Activated CD4-positive, alpha-beta T cell treated with anti-CD3 and anti-CD28 coated beads, Interleukin-2, Interleukin-4, amounts not matched to agents 100 ng/mL and 50 ng/mL, durations not matched to agents 16 hours and 8 hours (primary cell): ENCODE measurements around the gene SYNJ2.
A peak's percentile ranks its signal among the peaks of the same experiment; 100 is the strongest.

Source experiments
- DNase-seq: peaks from one replicate; pipeline ENCODE4 v3.0.0-alpha.2; 2020; ENCODE audit warnings: low spot score

SYNJ2 gene

DNA sequence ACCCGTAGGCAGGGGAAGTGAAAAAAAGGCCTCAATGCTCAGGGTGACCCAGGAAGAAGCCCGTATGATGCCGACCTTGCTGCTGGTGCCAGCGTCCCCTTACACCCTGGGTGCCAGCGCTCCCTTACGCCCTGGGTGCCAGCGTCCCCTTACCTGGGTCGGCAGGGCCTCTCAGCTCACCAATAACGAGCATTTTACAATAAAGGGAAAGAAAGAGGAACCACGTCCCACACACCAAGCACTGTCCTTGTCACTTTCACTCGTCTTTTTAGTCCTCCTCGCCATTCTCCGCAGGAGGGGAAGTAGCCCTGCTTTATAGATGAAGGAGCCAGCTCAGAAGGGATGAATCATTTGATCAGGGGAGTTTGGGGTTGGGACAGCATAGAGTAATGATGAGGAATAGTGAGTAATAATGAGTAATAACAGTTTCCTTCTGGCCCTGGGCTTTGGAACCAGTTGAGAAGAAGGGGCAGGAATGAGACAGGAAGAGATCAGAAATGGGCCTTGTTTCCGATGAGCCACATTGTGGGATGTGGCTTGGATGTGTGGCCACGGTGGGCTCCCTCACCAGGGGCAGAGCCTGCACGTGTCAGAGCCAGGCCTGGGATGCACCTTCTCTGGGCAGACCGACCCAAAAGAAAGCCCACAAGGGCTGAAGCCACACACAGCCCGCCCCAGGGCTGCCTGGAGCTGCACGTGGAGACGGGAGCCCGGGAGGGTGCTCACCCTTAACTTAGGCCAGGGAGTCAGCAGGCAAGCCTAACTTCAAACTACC lies 75.7 kb downstream of the SYNJ2 start:
- peak; percentile 80 for DNase-seq

DNA sequence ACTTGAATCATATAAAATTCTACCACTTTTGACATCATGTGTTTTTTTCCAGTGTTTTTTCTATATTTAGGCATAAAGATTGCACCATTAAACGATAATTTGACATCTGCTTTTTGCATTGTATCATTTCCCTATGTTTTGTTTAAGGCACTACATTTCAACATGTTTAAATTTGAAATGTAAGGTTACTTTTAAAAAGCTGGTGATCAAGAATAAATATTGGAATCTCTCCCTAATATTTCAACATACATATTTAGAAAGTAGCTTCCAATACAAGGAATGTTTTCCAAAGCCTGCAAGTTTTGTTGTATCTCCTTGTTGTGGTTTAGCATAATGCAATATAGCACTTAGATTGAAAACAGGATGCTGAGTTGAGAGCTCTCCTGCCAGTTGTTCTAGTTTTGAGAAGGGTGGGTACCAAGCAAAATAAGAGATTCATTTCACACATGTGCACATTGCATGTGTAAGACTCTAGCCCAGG lies 76.5 kb downstream of the SYNJ2 start:
- peak; percentile 60 for DNase-seq

DNA sequence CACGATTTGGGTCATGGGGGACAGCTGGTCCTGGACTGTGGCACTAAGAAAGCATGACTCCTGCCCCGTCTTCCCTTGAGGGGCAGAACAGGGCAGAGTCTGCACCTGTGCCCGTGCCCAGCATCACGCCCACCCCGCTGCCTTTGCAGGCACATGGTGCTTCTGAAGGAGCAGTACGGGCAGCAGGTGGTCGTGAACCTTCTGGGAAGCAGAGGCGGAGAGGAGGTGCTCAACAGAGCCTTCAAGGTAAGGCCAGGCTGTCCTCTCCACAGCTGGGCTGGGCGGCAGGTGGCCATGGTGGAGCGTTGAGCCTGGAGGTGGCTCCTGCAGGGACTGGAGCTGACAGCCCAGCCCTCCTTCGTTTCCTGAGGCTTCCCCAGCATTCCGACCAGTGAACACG lies 77.4 kb downstream of the SYNJ2 start:
- DNase-seq, result no peak

DNA sequence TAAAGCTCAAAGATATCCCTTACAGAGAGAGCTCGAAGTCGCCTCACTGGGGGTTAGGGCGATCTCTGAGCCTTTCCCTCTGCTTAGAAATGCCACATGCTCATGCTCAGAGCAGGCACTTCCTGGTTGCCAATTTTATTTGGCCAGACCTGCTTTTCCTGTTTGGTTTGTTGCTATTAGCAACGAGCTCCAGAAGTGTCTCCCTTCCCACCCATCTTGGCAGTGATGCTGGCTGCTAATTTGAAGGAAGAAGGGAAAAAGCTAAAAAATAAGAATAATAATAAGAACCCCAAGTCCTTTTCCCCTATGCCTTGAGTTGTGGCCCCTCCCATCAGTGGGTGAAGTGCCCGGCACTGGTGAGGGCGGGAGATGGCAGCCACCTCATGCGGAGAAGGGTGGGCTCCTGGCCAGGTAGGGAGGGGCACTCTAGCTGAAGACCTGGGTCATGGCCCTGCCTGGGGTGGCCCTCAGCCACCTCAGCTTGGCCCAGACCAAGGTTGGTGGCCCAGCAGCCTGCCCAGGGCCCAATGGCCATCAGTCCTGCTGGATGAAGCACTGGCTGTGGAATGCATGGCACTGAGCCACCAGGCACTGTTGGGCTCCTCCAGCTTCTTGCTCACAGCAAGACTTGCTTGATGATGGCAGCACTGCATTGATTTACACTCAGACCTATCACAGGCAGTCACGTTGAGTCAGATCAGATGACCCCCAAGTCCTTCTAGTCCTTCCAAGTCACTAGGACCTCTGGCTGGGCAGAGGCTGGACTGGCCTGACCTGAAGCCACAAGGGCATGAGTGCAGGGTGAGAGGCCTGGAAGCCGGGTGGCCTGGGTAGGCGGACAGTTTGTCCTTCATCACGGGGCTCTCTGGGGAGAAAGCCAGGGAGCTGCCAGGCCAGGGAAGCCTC lies 79.0 kb downstream of the SYNJ2 start:
- DNase-seq, result no peak

DNA sequence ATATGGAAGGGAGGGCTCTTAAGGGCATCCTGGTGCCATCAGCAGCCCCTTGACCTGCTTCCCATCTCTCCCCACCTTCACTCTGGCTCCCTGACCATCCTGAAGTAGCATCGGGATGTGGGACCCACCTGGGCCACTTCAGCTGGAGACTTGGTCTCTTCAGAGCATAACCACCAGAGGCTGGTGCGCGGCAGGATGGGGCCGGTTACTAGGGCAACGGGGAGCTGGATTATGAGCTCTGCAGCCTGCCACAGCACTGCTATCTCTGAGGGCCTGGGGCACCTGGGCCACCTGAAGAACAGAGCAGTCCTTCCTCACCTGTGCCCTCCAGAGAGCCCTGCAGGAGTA lies 79.7 kb downstream of the SYNJ2 start:
- DNase-seq, result no peak

DNA sequence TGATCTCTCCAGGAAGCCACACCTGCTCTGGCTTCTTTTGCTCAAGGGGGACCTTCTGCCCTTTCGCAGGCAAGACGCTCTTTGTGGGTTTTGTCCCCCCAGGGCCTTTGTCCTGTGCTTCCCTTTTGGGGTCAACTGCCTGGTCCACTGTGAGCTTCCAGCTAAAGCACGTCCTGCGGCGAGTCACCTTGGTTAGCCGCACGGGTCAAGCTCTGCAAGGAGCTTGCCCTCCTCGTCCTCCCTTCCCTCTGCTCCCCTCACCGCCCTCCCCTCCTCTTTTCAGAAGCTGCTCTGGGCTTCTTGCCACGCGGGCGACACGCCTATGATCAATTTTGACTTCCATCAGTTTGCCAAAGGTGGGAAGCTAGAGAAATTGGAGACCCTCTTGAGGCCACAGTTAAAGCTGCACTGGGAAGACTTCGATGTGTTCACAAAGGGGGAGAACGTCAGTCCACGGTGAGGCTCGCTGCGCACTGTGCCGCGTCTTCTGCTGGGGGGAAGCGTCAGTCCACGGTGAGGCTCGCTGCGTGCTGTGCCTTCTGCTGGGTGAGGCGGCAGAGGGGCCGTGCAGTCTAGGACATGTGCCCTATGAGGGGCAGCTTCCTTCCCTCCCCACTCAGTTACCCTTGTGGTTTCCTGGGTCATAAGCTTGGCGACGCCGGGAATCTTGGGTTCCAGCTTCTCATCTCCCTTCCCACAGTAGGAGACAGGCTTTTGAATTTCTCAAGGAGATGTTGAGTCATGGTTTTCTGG lies 80.2 kb downstream of the SYNJ2 start:
- DNase-seq, result no peak

DNA sequence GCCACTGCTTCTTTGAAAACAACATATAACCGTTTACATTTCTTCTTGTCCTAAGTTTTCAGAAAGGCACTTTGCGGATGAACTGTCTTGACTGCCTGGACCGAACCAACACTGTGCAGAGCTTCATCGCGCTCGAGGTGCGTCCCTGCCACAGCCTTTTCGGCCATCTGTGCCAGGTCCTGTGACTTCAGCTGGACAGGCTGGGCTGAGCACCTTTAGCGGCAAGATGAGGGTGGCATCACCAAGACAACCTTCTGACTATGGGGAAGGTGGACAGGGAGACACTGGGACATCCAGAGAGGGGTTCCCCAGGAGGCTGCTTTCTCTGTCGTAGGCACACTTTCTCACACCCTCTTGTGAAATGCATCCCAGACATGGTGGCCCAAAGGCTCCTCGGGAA lies 82.1 kb downstream of the SYNJ2 start:
- no peak for DNase-seq

DNA sequence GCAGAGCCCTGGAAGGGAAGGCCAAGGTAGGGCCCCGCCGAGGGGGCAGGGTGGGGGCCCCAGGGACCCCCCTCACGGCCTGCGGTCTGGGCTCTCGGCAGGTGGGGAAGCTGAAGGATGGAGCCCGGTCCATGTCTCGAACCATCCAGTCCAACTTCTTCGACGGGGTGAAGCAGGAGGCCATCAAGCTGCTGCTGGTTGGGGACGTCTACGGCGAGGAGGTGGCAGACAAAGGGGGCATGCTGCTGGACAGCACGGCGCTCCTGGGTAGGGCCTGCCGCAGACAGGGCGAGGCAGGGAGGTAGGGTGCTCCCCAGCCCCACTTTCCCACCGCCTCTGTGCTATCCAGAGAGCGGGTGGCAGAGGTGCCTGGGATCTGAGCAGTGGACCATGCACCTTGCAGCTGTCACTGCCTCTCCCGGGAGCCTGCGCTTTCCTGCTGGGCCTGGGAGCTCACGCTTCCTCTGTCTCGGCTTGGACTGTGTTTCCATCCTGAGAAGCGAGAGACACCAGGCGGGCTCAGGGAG lies 83.1 kb downstream of the SYNJ2 start:
- no peak for DNase-seq

DNA sequence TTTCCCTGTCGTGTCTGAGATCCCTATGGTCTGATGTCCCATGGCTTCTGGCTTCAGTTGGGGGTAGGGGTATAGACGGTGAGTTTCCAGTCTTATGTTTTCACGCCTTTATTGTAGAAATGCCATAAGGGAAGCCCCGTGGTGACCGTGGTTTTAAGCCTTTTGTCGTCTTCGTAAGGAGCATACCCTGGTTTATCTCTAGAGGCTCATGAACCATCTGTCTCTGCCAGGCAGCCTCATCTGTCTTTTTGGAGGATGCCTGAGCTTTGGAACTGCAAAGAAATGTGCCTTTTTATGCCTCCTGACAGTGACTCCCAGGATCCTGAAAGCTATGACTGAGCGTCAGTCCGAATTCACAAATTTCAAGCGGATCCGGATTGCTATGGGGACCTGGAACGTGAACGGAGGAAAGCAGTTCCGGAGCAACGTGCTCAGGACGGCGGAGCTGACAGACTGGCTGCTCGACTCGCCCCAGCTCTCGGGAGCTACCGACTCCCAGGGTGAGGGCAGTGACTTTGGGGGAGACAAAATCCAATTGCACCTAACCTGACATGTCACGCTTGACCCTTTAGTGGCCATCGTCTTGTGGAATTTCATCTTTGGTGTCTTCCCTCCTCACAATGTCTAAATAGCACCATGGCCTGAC lies 84.6 kb downstream of the SYNJ2 start:
- DNase-seq, result no peak

DNA sequence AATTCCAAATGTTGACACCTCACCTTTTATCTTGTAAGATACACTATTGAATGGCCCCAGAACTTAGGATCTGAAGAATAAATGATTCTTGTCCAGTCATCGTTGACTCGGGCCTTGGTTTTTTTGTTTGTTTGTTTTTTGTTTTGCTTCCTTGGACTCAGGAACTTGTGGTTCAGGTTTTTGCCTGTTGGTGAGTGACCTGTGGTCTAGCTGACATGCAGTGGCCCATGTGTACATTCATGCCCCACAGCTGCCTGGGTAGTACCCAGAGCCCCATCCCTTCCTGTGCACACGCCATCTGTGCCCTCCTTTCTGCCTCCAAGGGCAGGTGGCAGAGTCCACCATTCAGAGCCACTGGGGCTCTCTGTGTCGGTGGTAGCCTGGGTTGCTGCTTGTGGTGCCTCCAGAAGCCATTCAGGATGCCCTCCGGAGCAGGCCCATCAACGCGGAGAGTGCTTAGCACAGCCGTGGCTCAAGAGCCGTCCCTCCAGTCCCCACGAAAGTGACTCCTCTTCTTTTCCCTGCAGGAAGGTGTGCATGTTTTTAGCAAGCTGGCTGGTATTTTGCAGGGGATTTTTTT lies 85.9 kb downstream of the SYNJ2 start:
- no peak for DNase-seq

DNA sequence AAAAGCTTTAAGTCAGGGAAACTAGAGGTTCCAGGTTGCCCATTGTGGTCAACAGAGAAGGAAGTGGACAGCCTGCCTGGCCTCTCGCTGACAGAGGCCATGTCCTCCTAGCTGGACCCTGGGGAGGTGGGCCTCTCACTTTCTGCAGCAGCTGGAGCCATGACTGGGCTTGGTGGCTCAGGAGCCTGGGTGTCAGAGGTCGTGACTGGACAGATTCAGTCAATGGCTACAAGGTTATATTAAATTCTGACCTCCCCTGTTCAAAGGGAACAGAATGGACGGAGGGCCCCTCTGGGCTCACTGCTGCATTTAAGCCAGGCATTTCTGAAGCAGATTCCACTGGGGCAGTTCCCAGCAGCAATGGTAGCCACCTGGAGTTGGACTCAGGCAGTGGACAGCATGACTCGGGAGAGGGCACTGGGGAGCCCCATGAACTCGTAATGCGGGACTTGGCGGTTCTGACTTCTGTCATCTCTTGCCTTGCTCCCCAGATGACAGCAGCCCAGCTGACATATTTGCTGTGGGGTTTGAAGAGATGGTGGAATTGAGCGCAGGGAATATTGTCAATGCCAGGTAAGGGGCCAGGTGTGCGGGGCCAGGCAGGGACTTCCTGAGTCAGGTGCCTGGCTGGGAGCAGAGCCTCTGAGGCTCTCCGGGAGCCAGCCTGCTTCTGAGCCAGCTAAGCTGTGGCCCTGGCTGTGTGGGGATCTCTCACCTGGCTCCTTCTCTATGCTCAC lies 86.7 kb downstream of the SYNJ2 start:
- DNase-seq, result no peak

DNA sequence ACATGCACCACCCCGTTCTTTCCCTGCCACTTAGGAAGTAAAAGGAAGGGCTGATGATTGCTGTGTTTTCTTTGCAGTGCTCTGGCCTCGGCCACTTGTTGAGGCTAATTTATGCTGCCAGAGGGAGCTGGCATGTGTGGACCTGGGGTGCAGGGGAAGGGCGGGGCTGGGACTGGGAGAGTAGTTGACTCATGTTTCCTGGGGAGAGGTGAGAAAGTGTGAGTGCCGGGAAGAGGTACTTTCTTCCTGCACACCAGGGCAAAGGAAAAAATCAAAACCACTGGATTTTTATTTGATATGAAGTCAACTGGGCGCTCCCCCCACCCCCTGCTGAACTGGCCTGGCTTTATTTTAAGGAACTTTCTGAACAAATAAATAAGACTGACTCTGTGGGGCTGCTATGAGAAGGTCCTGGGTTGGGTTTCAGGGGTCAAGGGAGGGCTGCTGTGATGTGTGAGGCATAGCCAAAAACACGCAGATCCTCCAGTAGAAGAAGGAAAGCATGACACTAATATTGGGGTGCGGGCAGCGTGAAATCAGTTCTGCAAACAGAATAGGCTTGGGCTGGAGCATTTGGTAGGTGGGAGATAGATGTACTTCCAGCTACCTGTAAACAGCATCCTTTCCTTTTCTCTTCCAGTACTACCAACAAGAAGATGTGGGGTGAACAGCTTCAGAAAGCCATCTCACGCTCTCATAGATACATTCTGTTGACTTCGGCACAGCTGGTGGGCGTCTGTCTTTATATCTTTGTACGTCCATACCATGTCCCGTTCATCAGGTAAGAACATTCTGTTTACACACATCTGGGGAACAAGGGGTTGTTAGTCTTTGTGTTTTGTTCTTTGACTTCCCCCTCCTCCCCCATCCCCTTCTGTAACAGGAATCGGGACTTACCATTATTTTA lies 87.5 kb downstream of the SYNJ2 start:
- DNase-seq, result peak; percentile 44

DNA sequence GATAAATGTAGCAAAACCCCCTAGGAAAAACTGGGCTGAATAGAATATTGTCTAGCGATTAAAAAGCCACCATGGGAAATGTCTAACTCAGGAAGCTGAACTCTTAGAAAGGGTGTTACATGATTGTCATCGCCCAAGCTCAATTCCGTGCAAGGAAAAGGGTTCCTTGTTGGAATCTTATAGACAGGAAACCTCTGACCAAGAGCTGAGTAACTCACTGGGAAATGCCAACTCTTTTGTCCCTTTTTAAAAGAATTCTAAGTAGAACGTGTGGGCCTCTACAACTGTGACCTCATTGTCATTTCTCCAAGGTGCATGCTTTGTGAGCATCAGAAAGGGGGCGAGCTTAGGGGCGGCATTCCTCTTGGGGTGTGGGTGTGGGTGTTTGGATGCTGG lies 88.1 kb downstream of the SYNJ2 start:
- no peak for DNase-seq

DNA sequence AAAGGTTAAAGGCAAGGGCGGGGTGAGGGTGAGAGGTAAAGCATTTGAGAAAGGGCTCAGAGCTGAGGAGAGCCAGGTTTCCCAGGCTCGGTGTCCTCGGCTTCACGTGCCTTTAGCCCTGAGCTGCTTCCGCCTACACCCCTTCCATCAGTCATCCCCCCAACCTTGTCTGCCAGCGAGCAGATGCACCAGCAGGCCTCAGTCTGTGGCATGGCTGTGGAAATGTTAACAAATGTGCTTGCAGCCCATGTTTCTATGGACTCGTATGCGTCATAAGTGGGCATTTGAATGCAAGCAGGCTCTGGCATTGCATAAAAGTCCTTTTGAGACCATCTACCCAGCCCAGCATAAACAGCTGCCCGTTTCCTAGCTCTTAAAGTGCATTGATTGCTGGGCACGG lies 88.8 kb downstream of the SYNJ2 start:
- DNase-seq, result no peak

DNA sequence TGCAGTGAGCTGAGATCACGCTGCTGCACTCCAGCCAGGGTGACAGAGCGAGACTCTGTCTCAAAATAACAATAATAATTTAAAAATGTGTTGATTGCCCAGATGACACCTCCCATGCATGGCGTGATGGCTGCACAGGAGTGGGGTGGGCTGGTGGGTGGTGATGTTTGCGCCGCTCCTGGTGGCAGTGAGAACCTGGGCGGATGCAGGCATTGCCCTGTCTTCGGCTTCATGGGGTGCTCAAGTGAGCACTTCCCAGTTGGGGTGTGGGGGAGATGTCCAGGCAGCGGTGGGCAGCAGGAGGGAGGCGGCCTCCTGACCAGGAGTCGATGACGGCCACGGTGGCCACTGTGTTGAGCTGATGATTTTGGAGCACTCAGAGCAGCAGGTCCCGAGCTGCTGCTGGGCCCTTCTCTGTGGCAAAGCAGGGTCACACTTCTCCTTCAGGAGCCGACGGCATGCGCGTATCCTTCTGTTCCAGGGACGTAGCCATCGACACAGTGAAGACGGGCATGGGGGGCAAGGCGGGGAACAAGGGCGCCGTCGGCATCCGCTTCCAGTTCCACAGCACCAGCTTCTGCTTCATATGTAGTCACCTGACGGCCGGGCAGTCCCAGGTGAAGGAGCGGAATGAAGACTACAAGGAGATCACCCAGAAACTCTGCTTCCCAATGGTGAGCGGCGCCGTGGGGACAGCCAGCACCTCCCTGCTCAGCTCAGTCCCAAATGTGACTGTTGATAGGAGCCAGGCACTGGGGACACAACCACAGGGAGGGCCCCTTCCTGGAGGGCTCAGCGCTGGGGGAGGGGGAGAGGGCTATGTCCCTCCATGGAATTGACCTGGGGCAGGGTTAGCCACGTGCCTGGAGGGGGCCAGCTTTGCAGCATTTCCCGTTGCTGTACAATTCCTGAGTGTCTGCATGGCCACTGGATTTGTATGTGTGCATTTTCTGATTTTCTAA lies 89.7 kb downstream of the SYNJ2 start:
- DNase-seq, result no peak

DNA sequence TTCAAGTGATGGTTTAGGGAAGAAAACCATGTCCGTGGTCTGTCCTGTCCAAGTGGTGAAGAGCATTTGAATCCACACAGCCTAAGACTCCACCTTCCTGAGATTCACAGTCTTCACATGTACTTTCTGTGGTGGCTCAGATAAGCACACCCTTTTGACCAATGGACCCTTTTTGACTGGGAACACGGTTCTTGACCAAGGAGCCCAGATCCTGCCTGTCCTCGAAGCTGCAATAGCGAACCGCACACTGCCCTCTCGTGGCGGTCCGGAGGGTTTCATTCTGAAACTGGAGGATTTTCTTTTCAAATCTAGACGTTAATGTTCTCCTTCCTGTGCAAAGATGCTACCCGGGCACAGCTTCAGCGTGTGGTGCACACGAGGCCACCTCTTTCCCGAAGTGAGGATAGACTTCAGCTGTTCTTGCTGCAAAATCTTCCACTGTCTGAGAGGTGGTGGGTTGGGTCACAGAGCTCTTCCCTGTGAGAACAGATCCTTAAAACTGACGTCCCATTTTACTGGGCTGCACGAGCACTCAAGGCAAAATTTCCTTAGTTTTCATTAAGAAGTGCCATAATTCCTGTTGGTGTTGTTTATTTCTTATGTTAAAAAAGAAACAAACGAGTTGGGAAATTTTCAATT lies 90.5 kb downstream of the SYNJ2 start:
- peak; percentile 78 for DNase-seq

DNA sequence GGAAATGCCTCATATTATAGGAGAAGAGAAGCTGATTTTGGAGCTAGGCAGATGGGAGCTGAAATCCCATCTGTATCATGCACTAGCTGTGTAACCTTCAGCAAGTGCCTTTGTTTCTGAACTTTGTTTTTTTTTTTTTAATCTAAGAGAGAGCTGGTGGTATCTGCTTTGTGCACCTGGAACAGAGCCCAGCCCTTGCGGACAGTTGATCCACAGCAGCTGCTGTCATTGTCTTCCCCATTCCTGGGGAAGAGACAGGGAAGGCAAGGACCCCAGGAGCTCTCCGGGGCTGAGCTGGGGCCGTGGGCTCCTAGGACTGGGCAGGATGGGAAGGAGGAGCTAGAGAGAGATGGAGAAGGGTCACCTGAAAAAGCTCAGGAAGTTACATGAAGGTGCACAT lies 92.1 kb downstream of the SYNJ2 start:
- DNase-seq, result no peak

DNA sequence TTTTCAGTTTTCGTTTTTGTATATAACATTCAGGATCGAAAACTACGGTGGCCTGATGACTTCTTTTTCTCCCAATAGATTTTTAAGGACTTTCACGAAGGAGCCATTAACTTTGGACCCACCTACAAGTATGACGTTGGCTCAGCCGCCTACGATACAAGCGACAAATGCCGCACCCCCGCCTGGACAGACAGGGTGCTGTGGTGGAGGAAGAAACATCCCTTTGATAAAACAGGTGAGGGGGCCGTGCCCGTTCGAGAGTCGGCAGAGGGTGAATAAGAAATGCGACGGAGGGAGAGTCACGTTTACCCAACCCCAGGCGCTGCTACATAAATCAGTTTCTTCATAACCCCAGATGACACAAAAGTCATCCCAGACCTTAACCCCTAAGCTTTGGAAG lies 94.9 kb downstream of the SYNJ2 start:
- no peak for DNase-seq
